GM19035 (cell line): ENCODE results near the gene TEDC1.

Source experiments
- ATAC-seq: cut with Tn5 transposase; IDR thresholded peaks from one replicate; pipeline ENCODE4 v1.9.1; 2021; ENCODE audit not compliant: unreplicated experiment

The TEDC1 gene, protein sequence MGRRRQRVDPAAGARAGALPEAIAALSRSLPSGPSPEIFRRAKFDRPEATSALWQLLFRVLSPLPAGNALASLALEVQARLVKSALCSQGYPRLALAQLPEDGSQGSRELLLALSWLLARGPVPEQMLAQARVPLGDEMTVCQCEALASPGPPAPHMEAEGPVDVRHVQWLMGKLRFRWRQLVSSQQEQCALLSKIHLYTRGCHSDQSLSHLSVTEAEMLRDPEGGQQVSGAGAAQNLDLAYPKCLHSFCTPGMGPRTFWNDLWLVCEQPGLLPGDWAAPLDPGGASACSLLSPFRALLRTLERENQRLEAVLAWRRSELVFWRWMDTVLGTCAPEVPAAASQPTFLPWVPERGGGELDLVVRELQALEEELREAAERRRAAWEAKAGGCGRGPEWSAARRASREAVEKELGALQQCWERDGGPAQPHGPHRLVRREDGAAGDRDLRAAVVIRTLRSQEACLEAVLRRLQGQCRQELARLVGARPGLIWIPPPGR

DNA sequence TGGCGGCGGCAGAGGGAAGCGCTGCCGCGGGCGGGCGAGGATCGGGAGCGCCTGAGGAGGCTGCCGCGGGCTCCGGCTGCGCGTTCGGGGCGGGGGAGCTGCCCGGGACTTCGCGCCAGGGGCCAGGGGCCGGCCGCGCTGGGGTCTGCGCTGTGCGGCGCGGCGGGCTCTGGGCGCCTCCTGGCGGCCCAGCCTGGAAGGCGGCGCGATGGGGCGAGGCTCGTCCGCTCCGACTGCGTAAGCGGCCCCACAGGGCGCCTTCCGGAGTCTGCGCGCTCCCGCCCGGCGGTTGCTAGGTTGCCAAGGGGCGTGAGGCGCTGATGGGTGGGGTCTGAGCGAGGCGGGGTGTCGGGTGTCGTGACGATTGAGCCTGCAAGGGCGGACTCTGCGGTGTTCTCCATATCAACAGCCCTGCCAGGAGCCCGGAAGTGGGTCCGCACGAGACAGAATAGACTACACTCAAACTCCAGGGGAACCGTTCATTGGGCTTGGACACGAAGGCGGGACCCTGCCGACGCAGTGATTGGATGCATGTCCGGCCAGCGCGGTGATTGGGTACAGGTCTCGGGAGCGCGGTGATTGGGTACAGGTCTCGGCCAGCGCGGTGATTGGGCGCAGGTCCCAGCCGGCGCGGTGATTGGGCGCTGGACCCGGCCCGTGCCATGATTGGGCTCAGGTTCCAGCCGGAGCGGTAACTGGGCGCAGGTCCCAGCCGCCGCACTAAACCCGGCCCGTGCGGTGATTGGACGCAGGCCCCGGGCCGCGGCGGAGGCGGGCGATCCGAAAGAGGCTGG, at the start of gene TEDC1:
Gene TEDC1, plus strand, starts transcription at position 675 of the 794 bp plus-strand sequence. CDS start 130 bp downstream, outside the sequence.
- ATAC-seq: peak; percentile 66

DNA sequence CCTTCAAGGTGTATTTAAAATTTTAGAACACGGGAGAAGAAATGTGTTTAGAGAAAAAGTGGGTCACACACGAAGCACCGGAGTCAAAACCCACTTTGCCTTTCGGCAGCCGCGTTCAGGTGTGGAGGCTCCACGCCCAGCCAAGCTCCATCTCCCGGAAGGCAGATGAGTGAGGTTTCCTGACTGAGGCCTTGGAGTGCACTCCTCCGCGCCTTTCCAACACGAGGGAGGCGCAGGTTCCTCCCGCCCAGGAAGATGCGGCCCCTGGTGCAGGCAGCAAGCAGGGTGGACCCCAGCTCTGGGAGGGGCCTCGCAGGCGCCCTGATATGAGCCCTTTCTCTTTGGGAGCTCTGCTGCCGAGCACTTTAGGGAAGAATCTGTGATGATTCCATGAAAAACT, 48.9 kb upstream of the TEDC1 start:
- no peak for ATAC-seq

DNA sequence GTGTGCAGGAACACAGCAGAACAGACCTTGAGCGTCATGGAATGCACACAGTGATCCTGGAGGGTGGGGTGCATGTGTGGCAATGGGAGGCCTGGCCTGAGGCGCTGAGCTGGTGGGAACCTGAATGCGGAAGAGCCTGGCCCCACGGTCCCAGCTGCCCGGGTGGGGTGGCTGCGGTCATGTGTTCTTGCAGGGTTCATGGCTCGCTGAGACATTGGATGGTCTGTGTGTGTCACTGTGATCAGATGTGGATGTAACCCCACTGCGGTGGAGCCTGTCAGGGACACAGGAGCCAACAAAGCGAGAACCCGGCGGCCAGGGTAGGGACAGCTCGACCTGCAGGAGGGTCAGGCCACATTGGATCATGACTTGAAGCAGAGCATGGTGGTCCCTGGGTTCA, 48.2 kb upstream of the TEDC1 start:
- no peak for ATAC-seq

- ATAC-seq: no peak
Measured at GRCh38 chr14:105444859-105445258, 46.2 kb upstream of the TEDC1 start.

DNA sequence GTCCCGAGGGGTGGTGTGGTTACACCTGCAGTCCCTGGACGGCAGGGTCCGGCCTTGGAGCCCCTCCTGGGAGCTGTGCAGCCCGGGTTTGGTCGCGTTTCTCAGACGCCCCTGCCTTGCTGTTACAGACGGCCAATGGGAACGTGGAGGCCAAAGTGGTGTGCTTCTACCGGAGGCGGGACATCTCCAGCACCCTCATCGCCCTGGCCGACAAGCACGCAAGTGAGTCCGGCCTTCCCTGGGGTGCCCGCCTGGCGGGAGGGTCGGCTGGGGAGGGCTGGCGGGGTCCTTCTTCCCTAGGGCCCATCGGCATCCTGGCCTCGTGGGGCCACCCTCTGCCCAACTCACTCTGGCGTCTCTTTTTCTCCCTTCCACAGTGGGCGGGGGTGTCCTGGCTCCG, 45.8 kb upstream of the TEDC1 start:
- ATAC-seq: no peak

DNA sequence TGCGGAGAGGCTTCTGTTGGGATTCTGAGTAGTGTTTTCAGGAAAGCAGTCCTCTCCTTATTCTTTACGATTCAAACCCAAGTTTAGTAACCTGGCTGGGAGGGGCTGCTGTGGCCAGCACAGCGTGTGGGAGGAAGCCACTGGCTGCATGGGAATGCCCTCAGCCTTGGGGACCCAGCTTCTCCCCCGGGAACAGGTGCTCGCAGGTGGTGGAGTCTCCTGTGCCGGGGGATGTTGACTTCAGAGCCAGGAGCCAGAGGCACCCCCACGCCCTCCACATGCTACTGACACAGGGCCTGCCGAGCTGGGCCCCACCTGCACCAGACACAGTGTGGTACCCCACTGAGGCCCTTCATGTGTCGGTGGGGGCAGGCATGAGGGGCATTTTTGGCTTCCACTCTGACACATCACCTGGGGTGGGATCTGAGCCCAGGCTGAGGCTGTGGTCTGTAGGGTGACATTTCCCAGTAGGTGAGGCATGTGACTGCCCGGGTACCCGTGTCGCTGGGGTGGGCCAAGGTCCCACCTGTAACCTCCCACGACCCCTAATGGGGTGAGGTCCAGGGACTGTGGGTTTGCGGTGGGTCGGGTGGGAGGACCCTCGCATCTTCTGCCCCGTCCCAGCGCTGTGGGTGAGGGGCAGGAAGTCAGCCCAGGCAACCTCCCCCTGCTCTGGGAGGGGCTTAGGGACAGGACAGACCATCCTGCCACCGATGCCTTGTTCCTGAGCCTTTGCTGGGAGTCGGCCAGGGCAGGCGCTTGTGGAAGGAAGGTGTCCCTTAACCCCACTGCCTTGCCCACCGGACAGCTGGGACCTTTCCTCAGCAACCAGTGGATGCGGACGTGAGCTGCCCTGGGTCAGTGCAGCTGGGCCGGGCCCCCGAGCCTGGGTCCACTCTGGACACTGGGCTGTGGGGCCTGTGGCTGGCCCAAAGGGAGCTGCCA, 44.9 kb upstream of the TEDC1 start:
- ATAC-seq: no peak

- ATAC-seq: no peak
Measured at GRCh38 chr14:105446971-105447370, 44.1 kb upstream of the TEDC1 start.

GRCh38 chr14:105447651-105448640, 43.1 kb upstream of the TEDC1 start:
- no peak for ATAC-seq

DNA sequence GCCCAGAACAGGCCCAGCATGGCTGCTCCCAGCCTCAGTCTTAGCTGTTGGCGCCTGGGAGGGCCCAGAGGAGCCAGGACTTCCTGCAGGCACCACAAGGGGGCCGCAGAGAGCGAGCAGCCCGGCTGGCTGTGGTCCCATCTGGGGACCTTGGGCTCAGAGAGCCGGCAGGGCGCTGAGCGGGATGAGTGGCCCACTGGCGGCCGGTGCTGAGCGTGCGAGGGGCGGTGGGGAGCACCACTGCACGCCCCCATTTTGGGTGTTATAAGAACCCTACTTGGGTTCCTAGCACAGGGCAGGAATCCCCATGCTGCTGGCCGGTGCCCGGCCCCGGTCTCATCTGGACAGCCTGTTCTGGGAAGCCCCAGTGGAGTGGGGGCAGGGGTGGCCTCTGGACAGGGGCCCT, 42.3 kb upstream of the TEDC1 start:
- ATAC-seq: no peak

DNA sequence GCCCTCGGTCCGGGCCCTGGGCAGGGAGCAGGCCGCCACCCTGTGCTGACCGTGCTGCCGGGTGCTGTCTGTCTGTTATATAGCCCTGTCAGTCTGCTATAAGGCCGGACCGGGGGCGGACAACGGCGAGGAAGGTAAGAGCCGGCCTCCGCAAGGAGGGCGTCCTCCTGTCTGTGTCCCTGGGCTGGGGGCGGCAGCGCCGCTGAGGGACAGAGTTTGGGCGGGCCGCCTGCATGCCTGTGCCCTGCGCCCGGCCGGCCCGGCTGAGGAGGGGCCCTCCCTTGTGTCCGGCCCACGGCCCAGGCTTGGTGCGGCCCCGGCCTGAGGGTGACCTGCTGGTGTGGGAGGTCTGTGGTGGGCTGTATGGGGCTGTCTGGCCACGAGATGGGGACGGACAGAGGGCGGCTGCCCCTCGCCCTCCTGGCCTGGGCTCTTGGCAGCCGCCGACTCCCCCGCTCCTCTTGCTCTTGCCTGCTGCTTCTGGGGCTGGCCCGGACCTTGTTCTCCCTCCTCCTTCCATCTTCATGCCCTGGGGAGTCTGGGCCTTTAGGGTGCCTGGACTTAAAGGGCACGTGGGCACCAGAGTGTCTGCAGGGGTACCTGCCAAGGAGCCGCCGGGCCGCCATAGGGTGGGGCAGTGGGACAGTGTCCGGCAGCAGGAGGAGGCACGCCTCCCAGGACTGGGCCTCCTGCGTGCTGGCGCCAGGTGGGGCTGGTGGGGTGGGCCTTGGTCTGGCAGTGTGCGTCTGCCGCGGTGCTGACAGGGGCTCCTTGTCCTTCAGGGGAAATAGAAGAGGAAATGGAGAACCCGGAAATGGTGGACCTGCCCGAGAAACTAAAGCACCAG, 41.5 kb upstream of the TEDC1 start:
- no peak for ATAC-seq

DNA sequence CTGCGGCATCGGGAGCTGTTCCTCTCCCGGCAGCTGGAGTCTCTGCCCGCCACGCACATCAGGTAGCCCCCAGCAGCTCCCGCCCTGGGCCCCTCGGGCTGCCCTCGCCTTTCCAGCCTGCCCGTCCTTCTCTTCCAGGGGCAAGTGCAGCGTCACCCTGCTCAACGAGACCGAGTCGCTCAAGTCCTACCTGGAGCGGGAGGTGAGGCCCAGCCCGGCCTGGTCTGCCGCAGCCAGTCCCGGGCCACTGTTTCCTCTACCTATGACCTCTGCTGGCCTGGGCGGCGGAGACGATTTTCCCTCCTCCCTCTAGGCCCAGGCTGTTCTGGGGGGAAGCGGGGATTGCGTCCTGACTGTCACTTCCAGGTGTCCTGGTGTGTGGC, 40.9 kb upstream of the TEDC1 start:
- no peak for ATAC-seq

DNA sequence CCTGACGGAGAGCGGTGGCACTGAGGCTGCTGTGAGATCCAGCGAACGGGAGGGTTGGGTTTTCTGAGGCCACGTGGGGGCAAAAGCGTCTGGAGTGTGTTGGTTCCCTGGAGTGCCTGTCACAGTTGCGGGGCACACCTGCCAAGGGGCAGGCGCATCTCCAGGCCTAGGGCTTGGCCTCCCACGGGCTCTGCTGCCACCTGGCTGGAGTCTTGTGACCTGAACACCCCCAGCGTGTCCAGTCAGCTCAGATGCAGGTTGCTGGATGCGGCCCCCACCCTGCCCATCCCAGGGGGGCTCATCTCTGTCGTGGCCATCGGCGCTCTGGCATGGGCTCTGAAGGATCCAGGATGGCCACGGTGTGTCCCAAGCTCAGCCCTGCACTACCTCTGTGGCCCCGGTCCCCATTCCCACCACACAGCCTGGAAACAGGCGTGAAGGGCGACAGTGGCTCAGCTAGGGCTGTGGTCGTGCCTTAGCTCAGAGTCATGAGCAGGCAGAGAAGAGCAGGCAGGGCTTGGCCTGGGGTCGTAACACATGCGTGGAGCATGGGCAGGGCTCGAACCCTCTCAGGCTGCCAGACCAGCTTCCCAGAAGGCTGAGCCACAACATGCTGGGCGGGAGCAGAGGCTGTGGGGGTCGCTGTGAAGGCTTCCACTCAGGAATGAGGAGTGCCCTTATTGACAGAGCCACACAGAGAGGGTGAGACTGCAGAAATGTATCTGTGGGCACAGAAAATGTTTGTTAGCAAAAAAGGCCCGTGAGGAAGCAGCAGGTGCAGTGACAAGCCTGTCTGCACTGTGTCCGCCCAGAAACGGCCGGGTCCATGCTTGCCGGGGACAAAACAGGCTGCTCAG, 40.0 kb upstream of the TEDC1 start:
- no peak for ATAC-seq

DNA sequence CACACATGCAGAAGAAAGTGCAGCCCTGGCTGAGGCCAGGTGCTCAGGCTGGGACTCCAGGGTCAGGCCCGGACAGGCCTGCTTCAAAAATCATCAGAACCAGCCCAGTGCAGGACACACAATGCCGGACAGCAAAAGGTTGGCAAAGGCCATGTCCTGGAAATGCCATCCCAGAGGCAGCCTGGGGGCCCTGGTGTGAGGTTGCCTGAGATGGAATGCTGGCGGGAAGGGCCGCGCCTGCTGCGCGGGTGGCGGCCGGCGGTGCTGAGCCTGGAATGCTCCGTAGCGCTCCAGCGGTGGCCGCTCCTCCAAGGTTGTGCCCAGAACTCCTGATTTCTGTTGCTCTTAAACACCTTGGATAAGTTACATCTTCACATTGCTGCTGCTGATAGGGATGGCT, 38.1 kb upstream of the TEDC1 start:
- no peak for ATAC-seq

- no peak for ATAC-seq
Measured at GRCh38 chr14:105453847-105454246, 37.2 kb upstream of the TEDC1 start.

GRCh38 chr14:105455086-105455640, 35.9 kb upstream of the TEDC1 start:
- ATAC-seq: no peak

DNA sequence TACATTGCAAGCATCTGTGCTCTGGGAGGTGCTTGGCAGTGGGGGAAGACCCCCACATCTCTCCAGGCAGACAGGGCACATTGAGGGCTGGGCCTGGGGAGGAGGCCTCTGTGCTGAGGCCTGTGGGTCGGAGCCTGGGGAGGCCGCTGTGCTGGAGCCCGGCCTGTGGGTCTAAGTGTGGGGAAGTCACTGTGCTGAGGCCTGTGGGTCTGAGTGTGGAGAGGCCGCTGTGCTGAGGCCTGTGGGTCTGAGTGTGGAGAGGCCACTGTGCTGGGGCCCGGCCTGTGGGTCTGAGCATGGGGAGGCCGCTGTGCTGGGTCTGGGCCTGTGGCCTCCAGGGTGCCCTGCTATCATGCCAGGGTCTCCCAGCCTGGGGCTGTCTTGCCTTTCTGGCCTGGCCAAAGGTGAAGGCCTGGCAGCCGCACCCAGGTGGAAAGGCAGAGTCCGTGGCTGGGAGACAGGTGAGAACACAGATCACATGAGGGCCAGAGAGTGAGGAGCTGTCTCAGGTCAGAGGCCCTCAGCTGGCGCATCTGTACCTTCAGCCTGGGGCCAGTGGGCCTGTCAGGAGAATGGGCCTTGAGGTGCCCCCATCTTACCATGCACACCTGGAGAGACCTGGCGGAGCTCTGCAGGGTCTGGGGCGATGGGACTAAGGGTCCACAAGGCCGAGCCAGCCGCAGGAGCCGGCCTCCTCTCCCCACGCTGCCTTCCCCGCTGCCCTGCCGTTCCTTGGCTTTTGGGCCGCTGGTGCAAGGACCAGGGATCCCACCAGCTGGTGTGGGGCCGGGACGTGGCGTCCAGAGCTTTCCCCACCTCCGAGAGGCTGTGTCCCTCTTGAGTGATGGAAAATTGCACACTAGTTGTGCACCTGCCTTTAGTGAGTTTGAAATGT, 35.0 kb upstream of the TEDC1 start:
- no peak for ATAC-seq
